GM19397 (cell line): ENCODE data around the gene GABRR1.
"Not testable (repeated sequence)": the region's sequence is repeated elsewhere in the genome, so short reads cannot be mapped to it uniquely, and the experiment has no call there.

Experiments
- ATAC-seq: cut with Tn5 transposase; IDR thresholded peaks from one replicate; pipeline ENCODE4 v1.9.1; 2021; ENCODE audit warnings: mild to moderate bottlenecking, moderate library complexity; ENCODE audit not compliant: unreplicated experiment

Gene GABRR1

DNA sequence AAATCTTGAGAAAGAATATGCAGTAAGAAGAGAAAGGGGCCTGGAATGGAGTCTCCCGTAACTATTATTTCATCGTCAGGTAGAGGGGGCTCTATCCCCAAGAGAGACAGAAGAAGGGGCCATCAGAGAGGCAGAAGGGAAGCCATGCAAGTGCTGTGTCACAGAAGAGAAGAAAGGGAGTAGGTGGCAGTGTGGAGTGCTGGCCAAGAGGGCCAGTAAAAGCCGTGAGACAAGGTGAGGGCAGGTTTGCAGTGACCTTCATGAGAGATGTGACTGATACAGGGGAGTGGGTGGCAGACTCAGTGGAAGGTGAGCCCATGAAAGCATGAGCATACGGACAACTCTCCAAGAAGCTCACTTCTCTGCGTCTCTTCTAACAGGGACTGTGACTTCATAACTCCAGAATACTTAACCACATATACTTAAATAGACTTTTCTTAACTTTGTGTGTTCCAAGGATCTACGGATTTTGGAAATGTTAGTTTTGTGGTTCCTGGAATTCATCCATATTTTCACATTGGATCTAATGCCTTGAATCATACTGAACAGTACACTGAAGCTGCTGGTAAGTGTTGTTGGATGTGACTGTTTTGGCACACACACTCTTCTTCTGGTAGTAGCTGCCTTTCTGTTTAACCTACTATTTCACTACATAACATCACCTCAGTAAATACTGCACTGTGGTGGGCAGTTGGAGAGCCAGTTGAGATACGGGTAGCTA lies 55.7 kb downstream of the GABRR1 start:
- ATAC-seq: no peak

DNA sequence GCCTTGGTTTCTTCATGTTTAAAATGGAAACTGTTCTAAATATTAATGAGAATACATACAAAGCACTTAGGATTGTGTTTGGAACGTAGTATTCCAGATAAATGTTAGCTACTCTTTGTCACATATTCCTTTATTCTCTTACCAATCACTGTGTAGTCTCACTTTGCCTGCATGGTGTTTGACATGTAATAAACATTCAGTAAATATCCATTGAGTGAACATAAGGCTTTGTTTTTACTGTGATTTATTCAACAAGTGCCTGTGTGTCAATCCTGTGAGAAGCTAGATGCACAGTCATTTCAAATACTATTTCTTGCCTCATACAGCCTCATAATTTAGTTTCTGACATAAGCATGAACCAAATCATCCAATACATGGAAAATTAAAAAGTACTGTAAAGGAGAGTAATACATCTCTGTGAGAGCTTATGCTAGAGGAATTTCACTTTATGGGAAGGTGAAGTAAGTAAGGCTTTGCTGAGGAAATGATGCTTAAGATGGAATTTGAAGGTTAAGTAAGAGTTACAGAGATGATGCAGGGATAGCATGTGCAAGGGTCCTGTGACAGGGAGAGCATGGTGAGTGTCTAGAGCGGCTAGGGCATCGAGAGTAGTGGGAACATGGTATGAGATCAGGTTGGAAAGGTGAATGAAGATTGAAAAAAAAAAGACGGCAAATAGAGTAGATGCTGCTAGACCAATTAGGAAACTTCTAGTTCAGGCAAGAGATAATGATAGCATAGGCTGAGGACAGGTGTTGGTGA lies 56.6 kb downstream of the GABRR1 start:
- ATAC-seq: no peak

- no peak for ATAC-seq
Measured at GRCh38 chr6:89154131-89154530, 63.0 kb downstream of the GABRR1 start.

DNA sequence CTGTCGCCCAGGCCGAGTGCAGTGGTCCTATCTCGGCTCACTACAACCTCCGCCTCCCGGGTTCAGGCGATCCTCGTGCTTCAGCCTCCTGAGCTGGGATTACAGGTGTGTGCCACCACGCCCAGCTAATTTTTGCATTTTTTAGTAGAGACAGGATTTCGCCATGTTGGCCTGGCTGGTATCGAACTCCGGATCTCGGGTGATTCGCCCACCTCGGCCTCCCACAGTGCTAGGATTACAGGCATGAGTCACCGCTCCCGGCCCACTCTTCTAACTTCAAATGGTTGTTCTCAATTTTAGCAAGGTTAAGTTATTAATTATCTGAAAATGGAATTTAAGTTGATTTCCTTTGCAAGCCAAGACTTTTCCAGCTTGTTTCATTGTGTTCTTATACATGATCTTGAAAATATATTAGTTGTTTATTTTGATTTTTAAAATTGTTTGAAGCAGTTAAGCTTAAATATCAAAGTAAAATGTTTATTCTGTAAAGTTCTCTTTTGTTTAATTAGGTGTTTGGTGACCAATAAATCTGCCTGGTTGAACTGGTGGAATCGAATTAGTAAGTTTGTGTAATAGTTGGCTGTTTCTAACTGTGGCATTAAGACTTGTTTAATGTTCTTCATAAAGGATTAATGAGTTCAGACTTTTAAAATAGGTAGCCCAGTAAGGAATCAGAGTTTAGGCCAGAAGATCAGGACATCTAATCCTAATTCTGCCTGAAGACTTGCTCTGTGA lies 69.0 kb downstream of the GABRR1 start:
- ATAC-seq: no peak

DNA sequence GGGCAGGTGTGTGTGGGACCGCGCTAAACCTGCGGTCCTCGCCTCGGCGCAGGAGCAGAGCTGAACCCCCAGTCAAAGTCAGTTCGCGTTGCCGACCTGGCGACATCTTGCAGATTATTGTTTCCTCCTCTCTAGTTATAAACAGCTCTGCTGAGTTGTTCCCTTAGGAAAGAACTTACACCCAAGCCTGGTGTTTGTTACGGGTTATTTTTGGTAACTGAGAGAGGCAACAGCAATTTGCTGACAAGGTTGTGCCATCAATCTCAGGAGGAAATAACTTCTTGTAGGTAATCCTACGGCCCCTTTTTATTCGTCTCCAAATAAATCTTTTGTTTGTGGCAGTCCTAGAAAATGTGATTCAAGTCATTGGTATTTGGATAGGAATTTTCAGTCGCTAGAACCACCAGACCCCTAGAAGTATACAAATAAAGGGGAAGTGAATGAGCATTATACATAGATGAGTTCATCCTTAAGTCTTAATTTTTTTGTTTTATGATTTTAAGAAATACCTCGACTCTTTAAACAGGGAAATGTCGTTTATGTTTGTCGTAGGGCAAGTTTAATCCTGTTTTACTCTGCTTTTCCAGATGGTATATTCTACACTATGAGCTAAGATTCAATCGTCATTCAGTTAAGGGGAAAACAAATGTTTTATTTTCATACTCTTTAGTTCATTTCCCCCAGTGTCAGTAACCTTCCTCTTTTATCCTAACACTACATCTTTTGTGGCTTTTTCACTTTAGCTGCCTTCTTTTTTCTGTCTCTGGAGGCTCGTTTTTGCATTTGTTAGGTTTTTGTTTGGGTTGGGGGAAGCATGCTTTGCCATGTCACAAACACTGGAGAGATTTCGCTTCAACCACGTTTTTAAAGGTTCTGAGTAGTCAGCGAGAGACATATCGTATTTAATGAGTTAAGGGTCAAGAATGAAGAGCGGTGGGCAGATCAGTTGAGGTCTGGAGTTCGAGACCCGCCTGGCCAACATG lies 70.1 kb downstream of the GABRR1 start:
- peak; percentile 15 for ATAC-seq

- ATAC-seq: peak; percentile 65
Measured at GRCh38 chr6:89145956-89146717, 71.0 kb downstream of the GABRR1 start, which contains the start of gene PM20D2. PM20D2 (plus strand) TSS chr6:89146055; CDS start chr6:89146145, 90 bp downstream.

GRCh38 chr6:89145091-89145955 lies 71.8 kb downstream of the GABRR1 start:
- peak; percentile 47 for ATAC-seq

GRCh38 chr6:89144354-89144906 lies 72.7 kb downstream of the GABRR1 start:
- ATAC-seq: peak; percentile 50

GRCh38 chr6:89140347-89141156 lies 76.6 kb downstream of the GABRR1 start:
- no peak for ATAC-seq

GRCh38 chr6:89139509-89140346 lies 77.4 kb downstream of the GABRR1 start:
- no peak for ATAC-seq

GRCh38 chr6:89138173-89138572 lies 79.0 kb downstream of the GABRR1 start:
- ATAC-seq: no peak

- no peak for ATAC-seq
Measured at GRCh38 chr6:89134723-89135122, 82.4 kb downstream of the GABRR1 start.

DNA sequence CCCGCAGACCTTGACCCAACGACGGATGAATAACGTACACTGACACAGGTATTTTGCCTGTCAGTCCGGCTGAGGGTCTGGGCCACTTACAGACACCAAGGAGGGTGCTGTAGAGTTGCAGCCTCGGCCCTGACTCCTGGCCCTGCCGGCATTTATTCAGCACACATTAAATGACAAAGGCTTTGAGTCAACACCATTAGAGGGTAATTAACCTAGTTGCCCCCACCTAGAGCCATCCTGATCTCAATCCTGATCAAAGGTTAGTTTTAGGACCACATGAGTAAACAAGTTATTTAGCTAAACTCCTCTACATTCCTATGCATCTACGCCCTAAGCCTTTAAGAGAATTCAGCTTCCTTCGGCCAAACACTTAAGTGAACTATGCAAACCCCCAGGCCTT lies 83.2 kb downstream of the GABRR1 start:
- ATAC-seq: no peak

DNA sequence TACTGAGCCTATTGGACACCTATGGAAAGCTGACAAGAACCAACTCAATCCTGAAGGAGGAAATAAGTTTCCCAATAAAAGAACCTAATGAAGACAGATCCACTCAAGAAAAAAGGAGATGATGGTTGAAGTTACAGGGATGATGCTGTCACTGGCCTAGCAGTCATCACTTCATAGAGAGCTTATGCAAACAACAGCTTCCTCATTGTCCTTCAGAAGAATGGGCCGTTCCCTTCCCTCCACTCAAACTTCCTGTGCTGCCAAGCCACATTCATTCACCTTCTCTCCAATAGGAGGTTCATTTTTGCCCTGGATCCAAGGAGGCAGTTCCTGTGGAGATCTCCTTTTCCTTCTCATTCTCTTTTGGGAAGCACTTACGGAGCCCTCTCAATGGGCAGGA lies 85.1 kb downstream of the GABRR1 start:
- no peak for ATAC-seq

GRCh38 chr6:89131599-89131998 lies 85.6 kb downstream of the GABRR1 start:
- ATAC-seq: no peak

GRCh38 chr6:89128256-89128671 lies 88.9 kb downstream of the GABRR1 start:
- ATAC-seq: not testable (repeated sequence)
